MM.1S (cell line): ENCODE results near the gene GFPT1.

Experiments
- DNase-seq: peaks from one replicate; pipeline ENCODE4 v3.0.0-alpha.2; 2015
- H2AFZ ChIP-seq: fragments of 300-600 bp; sonication (generic); 2 replicates; pipeline ENCODE4 v1.6.0; 2016; ENCODE audit warnings: antibody characterized with exemption, low read length
- H3F3A ChIP-seq: fragments of 300-600 bp; sonication (generic); 2 replicates; pipeline ENCODE4 v1.6.1; 2016; ENCODE audit warnings: mild to moderate bottlenecking, antibody characterized with exemption, low read length, moderate library complexity, mixed read lengths; ENCODE audit not compliant: insufficient read depth
- H3K27ac ChIP-seq: fragments of 300-600 bp; sonication (generic); 2 replicates; pipeline ENCODE4 v1.5.1; 2016; ENCODE audit warnings: mild to moderate bottlenecking, low read length
- H3K27me3 ChIP-seq: fragments of 300-600 bp; sonication (generic); replicated peaks from 2 replicates; pipeline ENCODE4 v1.6.0; 2016; ENCODE audit warnings: low read length; ENCODE audit not compliant: insufficient read depth
- H3K36me3 ChIP-seq: fragments of 300-600 bp; sonication (generic); replicated peaks from 2 replicates; pipeline ENCODE4 v1.6.1; 2016; ENCODE audit warnings: mild to moderate bottlenecking, low read length, mixed read lengths; ENCODE audit not compliant: insufficient read depth
- H3K4me1 ChIP-seq: fragments of 300-600 bp; sonication (generic); 2 replicates; pipeline ENCODE4 v1.6.1; 2016; ENCODE audit warnings: low read length, mixed read lengths
- H3K4me2 ChIP-seq: fragments of 300-600 bp; sonication (generic); 2 replicates; pipeline ENCODE4 v1.6.0; 2016; ENCODE audit warnings: low read depth, low read length
- H3K4me3 ChIP-seq: fragments of 300-600 bp; sonication (generic); 2 replicates; pipeline ENCODE4 v1.5.1; 2016; ENCODE audit warnings: low read length, mixed read lengths
- H3K79me2 ChIP-seq: fragments of 300-600 bp; sonication (generic); 2 replicates; pipeline ENCODE4 v1.6.1; 2016; ENCODE audit warnings: mixed run types, low read length, mixed read lengths
- H3K9ac ChIP-seq: fragments of 300-600 bp; sonication (generic); 2 replicates; pipeline ENCODE4 v1.6.1; 2016; ENCODE audit warnings: low read length, mixed read lengths
- H3K9me2 ChIP-seq: fragments of 300-600 bp; sonication (generic); replicated peaks from 2 replicates; pipeline ENCODE4 v1.6.1; 2016; ENCODE audit warnings: mild to moderate bottlenecking, low read length, mixed read lengths; ENCODE audit not compliant: insufficient read depth
- H3K9me3 ChIP-seq: fragments of 300-600 bp; sonication (generic); replicated peaks from 2 replicates; pipeline ENCODE4 v1.6.1; 2016; ENCODE audit warnings: mild to moderate bottlenecking, low read length, mixed read lengths; ENCODE audit not compliant: insufficient read depth
- H4K20me1 ChIP-seq: fragments of 300-600 bp; sonication (generic); 2 replicates; pipeline ENCODE4 v1.6.1; 2016; ENCODE audit warnings: mild to moderate bottlenecking, low read length, moderate library complexity, mixed read lengths; ENCODE audit not compliant: insufficient read depth
- EZH2 ChIP-seq: fragments of 300-600 bp; sonication (generic); optimal IDR thresholded peaks from 2 replicates; pipeline ENCODE3; 2017; ENCODE audit warnings: low read depth, mild to moderate bottlenecking, antibody characterized with exemption, low read length, mixed read lengths
- EZH2phosphoT487 ChIP-seq: fragments of 300-600 bp; sonication (generic); IDR thresholded peaks from 2 replicates; pipeline ENCODE4 v1.6.1; 2018; ENCODE audit warnings: antibody characterized with exemption, low read length
- TF ChIP-seq, protein P1 (sequence below): fragments of 300-600 bp; sonication (generic); IDR thresholded peaks from 2 replicates; pipeline ENCODE4 v1.5.1; 2016; ENCODE audit warnings: antibody characterized with exemption, low read length, mixed read lengths

GFPT1 gene

DNA sequence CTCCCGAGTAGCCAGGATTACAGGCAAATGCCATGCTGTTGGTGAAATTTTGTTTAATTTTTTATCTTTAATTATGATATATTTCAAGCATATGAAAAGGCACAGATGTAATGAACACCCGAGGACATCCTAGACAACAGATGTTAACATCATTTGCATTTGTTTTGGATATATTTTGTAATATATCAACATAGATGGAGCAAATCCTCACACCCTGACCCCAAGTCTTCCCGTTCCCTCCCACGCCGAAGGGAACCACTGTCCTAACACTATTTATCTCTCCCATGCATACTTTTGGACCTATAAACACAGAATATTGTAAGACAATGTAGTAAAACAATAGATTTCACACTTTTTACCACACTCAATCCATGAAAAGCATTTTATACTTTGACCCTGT is 99.5 kb downstream of the GFPT1 start:
- Histone ChIP-seq H3K36me3 (no peaks in the 10 kb centered on the region), H3K9me2 (no peaks in the 10 kb centered on the region), H3K9me3 (0 out of 2 replicates have a peak, but pooled peaks cover 4% of the 10 kb centered on the region), H3K27me3 (no peaks in the 10 kb centered on the region), H4K20me1 (no peaks in the 10 kb centered on the region), H2AFZ (no peak overlapping the region), H3K27ac (no peak overlapping the region), H3K4me2 (no peak overlapping the region), H3K4me1 (no peaks in the 10 kb centered on the region), H3K4me3 (no peak overlapping the region), H3K9ac (no peak overlapping the region), H3K79me2 (no peaks in the 10 kb centered on the region), H3F3A (no peaks in the 10 kb centered on the region)
- DNase-seq, result no peak
- TF ChIP-seq, protein P1, sequence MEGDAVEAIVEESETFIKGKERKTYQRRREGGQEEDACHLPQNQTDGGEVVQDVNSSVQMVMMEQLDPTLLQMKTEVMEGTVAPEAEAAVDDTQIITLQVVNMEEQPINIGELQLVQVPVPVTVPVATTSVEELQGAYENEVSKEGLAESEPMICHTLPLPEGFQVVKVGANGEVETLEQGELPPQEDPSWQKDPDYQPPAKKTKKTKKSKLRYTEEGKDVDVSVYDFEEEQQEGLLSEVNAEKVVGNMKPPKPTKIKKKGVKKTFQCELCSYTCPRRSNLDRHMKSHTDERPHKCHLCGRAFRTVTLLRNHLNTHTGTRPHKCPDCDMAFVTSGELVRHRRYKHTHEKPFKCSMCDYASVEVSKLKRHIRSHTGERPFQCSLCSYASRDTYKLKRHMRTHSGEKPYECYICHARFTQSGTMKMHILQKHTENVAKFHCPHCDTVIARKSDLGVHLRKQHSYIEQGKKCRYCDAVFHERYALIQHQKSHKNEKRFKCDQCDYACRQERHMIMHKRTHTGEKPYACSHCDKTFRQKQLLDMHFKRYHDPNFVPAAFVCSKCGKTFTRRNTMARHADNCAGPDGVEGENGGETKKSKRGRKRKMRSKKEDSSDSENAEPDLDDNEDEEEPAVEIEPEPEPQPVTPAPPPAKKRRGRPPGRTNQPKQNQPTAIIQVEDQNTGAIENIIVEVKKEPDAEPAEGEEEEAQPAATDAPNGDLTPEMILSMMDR, result no peak
- TF ChIP-seq EZH2, result no peak
- no peak for TF ChIP-seq EZH2phosphoT487

DNA sequence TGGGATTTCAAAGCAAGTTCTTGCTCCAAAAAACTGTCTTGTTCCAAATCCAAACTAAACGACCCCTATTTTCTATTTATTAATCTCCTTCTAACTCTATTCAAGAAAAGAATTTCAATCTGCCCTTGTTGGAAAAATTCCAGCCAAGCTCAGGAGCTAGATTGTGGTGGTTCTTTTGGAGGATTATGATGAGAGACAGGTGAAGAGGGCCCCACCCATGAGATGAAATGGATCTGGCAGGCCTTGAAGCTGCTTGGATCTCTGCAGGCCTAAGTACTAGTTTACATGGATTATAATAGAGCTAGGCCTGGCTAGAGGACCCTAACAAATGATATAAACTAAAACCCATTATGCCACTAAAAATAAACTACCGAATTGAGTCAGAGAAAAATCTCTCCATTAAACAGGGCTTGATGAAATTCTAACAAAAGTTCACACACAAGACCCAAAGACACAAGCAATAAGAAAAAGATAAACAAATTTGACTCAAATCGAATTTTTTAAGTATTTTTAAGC is 101.6 kb downstream of the GFPT1 start:
- H3K4me3 ChIP-seq, result no peak overlapping the region
- H3K79me2 ChIP-seq, result no peaks in the 10 kb centered on the region
- TF ChIP-seq EZH2phosphoT487, result no peak
- TF ChIP-seq EZH2, result no peak
- TF ChIP-seq, protein P1, result no peak
- H2AFZ ChIP-seq, result no peak overlapping the region
- no peak overlapping the region for H3K4me2 ChIP-seq
- H3K27me3 ChIP-seq, result no peaks in the 10 kb centered on the region
- H3K36me3 ChIP-seq, result no peaks in the 10 kb centered on the region
- no peak overlapping the region for H3K27ac ChIP-seq
- 0 out of 2 replicates have a peak, but pooled peaks cover 4% of the 10 kb centered on the region for H3K9me3 ChIP-seq
- H3K4me1 ChIP-seq, result no peaks in the 10 kb centered on the region
- no peak overlapping the region for H3K9ac ChIP-seq
- DNase-seq, result no peak
- no peaks in the 10 kb centered on the region for H4K20me1 ChIP-seq
- H3K9me2 ChIP-seq, result no peaks in the 10 kb centered on the region
- H3F3A ChIP-seq, result no peaks in the 10 kb centered on the region

DNA sequence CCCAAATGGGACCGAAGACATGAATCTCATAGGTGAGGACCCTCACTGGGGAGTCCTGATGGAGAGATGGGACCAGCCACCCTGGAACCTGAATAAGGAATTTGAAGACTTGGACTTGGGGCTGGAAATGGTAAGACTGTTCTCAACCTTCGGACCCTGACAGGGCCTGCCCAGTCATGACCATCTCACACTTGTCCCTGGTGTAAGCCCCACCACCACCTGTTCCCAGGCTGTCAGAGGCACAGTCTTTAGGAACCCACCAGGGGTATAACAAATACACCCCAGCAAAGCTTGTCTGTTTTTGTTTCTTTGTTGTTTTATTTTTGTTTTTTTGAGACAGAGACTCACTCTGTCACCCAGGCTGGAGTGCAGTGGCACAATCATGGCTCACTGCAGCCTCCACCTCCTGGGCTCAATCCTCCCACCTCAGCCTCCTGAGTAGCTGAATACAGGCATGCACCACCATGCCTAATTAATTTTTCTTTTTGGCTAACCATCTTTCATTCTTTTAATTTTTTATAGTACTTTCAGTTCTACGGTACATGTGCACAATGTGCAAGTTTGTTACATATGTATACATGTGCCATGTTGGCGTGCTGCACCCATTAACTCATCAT is 106.1 kb downstream of the GFPT1 start:
- no peaks in the 10 kb centered on the region for H3K9me2 ChIP-seq
- TF ChIP-seq EZH2, result no peak
- TF ChIP-seq, protein P1, result no peak
- H3K9me3 ChIP-seq, result no peaks in the 10 kb centered on the region
- no peaks in the 10 kb centered on the region for H3K36me3 ChIP-seq
- no peaks in the 10 kb centered on the region for H3K79me2 ChIP-seq
- H2AFZ ChIP-seq, result no peak overlapping the region
- no peak overlapping the region for H3K4me2 ChIP-seq
- H3K4me3 ChIP-seq, result no peak overlapping the region
- H3K9ac ChIP-seq, result no peak overlapping the region
- H4K20me1 ChIP-seq, result no peaks in the 10 kb centered on the region
- H3F3A ChIP-seq, result no peaks in the 10 kb centered on the region
- H3K27me3 ChIP-seq, result no peaks in the 10 kb centered on the region
- H3K4me1 ChIP-seq, result no peaks in the 10 kb centered on the region
- H3K27ac ChIP-seq, result no peak overlapping the region
- DNase-seq, result no peak
